ENCODE measurements around the gene RAN.
"Not testable (repeated sequence)": the region's sequence is repeated elsewhere in the genome, so short reads cannot be mapped to it uniquely, and the experiment has no call there.

RAN gene

DNA sequence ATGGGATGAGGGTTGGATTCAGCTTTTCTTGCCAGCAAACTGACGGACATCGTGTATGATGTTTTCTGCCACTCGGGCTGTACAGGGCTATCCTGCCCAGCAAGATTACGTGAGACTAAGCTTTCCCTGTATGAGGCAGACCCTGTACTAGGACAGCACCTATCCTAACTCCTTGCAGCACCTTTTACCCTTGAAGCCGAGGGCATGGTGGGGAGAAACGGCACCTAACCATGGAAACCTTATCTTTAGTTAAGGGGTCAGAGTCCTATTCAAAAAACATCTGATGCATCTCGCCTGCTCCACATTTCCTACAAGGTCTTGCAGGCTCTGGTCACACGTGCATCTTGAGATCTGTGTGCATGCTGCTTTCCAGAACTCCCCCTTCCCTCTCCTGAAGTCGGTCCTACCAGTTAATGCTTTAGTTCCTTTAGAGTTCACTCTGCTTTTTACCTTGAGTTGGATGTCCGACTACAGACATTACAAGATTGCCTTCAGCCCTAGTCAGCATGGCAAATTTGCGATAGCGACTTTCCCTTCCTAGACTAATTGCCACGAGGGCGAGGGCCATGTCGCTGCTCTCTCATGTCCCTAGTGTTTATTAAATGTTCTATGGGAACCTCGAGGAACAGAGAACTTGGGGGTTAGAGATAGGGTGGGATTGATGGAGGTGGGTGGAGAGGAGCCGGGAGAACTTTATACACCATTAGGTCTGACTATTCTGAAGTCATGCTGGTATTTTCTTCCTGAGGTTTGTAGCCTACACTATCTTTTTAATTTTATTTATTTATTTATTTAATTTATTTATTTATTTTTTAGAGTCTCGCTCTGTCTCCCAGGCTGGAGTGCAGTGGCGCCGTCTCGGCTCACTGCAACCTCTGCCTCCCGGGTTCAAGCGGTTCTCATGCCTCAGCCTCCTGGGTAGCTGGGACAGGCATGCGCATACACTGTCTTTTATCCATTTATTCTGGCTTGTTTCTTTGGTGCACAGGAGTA, 6.6 kb downstream of the RAN start:
- DNase-seq (ENCODE audit: low read depth, low spot score), result no peak

DNA sequence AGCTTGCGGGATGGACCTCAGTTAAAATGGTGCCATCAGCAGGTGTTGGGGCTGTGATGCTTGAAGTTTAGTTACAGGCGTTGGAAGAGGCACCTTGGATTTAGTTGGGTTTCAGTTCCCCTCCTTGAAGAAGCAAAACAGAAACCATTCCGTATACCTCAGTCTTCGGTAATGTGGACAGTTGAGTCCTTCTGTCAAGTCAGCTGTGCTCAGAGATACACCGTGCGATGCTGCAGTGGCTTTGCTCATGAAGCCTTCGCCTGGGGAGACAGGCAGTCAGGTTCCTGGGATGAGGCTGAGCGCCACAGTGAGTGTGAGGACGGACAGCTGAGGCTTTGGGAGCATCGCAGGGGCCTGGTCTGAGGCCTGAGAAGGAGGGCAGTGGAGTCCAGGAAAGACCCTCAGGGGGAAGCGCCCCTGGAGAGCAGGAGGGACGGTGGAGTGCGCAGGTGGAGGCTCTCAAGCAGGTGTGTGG, 7.4 kb downstream of the RAN start:
- DNase-seq (ENCODE audit: low read depth, low spot score), result no peak

DNA sequence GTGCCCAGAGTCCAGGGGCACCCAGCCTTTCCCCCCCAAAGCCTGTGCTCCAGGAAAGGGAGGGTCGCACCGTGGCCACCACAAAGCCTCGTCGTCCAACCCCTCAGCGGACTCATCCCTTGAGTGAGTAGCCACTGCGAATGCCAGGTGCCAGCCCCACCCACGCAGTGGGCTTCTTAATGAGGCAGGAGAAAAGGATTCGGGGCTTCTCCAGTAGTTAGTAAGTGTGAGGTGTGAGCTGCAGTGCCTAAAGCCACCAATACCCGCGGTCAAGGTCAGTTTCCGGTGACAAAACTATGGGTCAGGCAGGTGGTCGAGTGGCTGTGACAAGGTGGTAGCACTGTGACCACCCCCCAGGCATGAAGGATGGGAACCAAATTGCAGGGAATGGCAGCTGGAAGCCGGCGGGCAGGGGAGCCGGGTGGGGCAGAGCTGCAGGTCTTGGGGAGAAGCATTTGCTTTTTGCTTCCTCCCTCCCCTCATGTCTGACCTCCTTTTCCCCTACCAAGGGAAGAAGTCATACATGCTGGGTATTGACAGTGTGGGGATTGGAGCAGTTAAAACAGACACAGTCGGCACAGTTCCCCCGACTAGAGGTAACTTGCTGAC, 8.0 kb downstream of the RAN start:
- DNase-seq (ENCODE audit: low read depth, low spot score), result no peak

DNA sequence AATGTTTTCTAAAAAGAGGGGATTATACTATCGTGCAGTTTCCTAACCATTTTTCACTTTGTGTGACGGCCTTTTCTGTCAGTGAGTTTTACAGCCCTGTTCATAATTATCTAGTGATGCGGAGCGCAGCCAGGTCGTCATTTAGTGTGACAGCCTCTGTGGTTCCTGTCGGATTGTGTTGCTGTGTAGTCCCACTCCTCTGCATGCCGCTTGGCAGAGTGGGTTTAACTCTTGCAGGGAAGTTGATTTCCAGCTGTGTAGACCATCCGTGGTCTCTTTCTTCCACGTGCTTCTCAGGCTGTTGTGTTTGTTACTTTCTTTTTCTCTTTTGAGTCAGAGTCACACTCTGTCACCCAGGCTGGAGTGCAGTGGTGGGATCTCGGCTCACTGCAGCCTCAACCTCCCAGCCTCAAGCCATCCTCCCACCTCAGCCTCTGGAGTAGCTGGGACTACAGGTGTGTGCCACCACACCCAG, 8.6 kb downstream of the RAN start:
- DNase-seq (ENCODE audit: low read depth, low spot score), result no peak

DNA sequence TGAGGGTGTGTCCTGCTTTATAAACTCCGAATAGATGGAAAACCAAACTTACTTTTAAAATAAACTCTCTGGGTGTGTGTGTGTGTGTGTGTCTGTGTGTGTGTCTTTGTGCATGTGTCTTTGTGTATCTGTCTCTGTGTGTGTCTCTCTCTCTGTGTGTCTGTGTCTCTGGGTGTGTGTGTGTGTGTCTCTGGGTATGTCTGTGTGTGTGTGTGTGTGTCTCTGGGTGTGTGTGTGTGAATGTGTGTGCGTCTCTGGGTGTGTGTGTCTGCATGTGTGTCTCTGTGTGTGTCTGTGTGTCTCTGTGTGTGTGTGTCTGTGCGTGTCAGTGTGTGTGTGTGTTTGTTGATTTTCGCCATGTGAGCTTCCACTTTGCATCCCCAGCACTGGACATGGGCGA, 9.2 kb downstream of the RAN start:
- DNase-seq (ENCODE audit: low read depth, low spot score), result no peak

DNA sequence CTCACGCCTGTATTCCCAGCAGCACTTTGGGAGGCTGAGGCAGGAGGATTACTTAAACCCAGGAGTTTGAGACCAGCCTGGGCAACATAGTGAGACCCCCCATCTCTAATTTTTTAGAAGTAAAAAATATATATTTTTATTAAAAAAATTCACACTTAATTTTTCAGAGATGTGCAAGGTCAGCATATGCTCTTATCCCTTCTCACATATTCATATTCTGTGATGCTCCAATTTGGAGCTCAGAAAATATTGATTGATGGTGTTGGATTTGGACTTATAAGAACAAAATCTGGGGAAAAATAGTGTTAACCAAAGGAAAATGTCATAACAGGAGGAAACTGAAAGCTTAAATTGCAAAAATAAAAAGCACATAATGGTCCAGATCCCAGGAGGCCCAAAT, 9.7 kb downstream of the RAN start:
- DNase-seq (ENCODE audit: low read depth, low spot score), result no peak

DNA sequence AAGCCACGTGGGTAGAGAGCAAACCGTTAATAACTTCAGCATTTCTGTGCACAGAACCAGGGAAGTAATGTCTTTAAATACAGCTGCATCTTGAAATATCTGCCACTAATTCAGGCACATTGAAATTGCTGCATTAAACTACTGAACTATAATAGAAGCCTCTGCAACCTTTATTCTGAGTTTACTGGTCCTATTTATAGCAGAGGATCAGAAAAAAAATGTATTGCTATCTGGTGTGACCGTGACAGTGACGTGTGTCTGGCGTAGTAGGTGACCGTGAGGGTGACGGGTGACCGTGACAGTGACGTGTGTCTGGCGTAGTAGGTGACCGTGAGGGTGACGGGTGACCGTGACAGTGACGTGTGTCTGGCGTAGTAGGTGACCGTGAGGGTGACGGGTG, 15.3 kb downstream of the RAN start:
- DNase-seq (ENCODE audit: low read depth, low spot score), result not testable (repeated sequence)

DNA sequence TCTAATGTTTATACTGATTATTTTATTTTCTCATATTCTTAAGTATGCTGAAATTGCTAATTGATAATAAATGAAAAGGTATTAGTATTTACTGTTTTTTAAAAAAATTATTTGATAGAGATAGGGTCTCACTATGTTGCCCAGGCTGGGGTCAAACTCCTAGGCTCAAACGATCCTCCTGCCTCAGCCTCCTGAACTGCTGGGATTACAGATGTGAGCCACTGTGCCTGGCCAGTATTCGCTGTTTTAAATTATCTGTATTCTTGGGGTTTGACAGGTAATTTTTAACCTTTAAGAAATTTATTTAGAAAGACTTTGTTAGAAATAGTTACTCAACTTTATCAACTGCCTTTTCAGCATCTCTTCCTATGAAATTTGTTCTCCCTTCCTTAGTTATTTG, 32.2 kb downstream of the RAN start:
- no peak for DNase-seq (ENCODE audit: low read depth, low spot score)

DNA sequence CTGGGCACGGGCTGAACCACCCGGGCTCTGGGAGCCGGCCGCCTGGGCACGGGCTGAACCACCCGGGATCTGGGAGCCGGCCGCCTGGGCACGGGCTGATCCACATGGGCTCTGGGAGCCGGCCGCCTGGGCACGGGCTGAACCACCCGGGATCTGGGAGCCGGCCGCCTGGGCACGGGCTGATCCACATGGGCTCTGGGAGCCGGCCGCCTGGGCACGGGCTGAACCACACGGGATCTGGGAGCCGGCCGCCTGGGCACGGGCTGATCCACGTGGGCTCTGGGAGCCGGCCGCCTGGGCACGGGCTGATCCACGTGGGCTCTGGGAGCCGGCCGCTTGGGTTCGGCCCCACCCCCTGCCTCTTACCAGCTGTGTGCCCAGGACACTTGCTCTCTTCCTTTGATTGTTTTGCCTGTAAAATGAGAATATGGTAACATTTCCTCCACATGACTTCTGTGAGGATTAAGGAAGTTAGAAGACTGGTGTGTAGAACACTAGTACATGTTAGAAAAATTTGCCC, 33.1 kb downstream of the RAN start:
- not testable (repeated sequence) for DNase-seq (ENCODE audit: low read depth, low spot score)

DNA sequence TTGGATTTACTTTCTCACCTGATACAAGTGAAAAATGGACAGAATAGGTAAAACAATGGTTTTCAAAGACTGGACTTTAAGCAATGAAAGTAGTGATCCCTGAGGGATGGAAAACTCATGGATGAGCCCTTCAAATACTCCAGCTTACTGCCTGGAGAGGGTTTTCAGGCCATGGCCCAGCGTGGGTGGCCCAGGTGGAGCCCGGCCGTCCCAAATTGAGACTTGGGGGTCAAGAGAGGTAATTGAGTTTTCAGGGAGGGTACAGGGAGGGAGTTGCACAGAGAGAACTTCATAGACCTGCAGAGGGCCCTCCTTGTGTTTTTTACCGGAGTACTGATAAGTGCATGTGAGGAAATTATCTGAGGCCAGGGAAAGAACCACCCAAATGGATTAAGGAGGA, 37.2 kb downstream of the RAN start:
- DNase-seq (ENCODE audit: low read depth, low spot score), result no peak

DNA sequence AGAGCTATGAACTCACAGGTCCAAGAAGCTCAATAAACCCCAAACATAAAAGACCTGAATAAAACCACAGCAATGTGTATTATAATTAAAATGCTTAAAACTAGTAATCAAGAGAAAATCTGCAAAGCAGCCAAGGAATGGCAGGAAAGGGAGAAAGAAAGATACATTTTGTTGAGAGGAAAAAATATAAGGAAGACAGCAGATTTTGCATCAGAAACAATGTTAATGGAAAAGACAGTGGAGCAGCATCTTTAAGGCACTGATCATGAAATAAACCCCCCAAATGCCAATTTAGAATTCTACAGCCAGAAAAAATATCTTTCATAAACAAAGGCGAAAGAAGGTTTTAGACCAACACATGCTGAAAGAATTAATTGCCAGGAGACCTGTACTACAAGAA, 39.3 kb downstream of the RAN start:
- DNase-seq (ENCODE audit: low read depth, low spot score), result no peak

DNA sequence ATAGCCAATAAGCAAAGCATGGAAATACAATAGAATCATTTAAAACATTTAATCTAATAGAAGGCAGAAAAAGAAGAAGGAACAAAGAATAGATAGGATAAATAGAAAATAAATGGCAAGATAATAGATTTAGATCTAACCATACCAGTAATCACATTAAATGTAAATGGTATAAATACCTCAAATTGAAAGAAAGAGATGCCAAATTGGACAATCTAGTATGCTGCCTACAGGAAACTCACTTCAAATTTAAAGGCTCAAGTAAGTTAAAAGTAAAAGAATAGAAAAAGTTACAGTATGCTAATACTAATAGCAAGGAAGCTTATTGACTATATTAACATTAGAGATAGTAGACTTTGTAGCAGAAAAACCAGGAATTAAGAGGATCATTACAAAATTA, 40.1 kb downstream of the RAN start:
- no peak for DNase-seq (ENCODE audit: low read depth, low spot score)

DNA sequence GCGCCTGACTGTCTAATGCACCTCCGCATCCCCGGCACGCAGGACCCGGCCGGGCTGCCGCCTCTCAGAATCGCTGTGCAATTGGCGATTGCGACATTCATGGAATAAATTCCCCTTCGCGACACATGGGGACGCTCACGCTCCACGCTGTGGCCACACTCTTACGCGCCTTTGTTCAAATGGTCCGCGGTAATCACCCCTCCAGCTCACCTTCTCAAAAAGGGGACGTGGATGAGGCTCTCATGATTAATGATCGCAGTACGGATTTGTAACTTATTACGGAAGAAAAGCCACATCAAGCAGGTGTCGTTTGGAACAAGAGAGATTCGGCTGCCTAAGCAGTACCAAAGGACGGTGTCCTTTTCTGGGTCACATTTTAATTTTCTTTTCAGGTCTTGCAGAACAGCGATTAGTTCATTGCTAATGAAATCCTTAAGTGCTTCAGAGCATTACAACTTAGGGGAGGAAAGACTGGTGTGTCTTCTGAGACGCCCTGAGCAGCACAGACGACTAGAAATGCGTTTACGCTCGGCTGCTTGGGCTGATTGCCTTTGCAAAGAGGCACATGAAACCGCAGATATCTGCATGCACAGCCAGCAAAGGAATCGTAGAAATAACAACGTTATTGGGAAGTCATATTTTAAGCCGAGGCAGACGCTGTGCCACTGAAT, 44.5 kb downstream of the RAN start:
- no peak for DNase-seq (ENCODE audit: low read depth, low spot score)

DNA sequence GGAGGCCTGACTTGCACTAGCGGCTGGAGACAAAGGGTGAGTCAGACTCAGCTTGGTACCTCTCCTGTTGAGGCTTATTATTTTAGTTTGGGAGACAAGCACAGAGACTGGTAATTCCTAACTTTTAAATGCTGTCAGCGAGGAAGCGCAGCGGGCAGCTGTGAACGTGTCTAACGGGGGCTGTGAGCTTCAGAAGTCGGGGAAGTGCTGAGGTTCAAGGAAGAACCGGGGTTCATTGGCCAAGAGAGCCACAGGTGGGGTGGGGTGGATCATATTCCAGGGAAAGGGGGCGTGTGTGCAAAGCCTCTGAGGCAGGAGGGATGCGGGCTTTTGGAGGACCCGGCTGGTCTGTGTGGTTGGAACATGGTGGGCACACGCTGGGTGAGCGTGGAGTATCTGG, 45.7 kb downstream of the RAN start:
- no peak for DNase-seq (ENCODE audit: low read depth, low spot score)

DNA sequence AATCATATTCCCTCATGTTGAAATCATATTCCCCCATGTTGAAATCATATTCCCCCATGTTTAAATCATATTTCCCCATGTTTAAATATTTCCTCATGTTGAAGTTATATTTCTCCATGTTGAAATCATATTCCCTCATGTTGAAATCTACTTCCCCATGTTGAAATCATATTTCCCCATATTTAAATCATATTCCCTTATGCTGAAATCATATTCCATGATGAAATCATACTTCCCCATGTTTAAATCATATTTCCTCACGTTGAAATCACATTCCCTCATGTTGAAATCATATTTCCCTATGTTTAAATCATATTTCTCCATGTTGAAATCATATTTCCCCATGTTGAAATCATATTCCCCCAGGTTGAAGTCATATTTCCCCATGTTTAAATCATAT, 47.2 kb downstream of the RAN start:
- no peak for DNase-seq (ENCODE audit: low read depth, low spot score)

DNA sequence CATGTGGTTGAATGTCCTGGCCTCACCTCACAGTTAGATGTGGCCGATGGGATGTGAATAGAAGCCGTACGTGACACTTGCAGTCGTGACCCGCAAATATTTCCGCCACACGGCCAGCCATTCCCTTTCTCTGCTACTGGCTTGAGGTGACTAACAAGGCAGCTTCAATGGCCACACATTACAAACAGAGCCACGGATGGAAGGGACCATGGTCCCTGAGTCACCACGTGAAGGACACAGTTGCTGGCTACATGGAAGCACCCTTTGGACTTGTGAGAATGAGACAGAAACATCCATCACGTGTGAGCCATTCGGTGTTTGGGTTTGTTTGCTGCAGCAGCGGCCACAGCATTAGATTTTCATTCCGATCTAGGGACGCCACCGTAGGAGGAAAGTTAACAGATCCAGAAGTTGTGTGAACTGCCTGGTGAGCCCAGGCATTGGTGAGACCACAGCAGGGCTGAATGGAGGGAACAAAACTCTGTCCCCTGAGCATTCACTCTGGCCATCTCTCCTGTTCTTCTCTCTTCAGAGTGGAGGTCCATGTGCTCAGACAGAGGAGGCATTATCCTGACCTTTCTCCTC, 48.3 kb downstream of the RAN start:
- DNase-seq (ENCODE audit: low read depth, low spot score), result no peak

DNA sequence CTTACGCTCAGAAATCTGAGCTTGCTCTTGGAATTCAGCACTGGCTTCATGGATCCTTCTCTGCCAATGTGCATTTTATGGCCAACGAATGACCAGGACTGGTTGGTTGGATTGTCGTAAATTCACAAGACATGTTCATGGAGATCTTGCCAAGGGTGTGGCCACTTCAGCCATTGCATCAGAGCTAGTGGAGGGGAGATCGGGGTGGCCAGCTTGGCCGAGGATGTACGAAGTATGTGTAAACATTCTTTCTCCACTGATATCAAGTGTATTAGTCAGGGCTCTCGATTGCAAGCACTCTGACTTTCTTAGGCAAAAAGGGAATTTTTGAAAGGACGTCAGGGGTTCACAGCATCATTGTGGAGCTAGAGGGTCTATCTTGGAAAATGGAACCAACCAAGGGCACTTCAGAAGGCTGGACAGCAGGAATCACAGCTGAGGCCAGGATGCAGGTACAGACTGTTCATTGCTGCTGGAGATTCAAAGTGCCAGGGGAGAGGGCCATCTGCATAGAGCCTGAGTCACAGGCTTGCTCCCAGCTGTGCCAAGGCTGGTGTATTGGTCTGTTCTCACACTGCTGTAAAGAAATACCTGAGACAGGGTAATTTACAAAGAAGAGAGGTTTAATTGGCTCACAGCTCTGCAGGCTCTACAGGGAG, 49.0 kb downstream of the RAN start:
- no peak for DNase-seq (ENCODE audit: low read depth, low spot score)

DNA sequence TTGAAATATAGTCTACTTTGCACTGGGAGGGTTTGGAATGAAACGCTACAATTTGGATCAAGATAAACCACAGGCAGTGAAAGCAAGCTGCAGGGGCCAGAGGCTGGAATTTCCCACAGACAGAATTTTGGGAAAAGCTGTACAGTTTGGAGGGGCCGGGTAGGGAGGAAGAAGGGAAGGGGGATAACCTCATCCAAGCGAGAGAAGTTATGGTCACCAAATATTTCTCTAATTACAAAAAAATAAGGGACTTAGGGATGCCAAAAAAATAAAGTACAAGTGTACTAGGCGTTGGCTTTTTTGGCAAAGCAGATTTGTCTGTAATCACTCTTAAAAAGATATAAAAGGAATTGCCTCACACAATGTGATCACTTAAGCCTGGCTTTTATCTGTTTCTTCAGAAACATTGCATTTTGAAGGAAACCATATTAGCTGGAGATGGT, 50.7 kb downstream of the RAN start:
- no peak for DNase-seq (ENCODE audit: low read depth, low spot score)

DNA sequence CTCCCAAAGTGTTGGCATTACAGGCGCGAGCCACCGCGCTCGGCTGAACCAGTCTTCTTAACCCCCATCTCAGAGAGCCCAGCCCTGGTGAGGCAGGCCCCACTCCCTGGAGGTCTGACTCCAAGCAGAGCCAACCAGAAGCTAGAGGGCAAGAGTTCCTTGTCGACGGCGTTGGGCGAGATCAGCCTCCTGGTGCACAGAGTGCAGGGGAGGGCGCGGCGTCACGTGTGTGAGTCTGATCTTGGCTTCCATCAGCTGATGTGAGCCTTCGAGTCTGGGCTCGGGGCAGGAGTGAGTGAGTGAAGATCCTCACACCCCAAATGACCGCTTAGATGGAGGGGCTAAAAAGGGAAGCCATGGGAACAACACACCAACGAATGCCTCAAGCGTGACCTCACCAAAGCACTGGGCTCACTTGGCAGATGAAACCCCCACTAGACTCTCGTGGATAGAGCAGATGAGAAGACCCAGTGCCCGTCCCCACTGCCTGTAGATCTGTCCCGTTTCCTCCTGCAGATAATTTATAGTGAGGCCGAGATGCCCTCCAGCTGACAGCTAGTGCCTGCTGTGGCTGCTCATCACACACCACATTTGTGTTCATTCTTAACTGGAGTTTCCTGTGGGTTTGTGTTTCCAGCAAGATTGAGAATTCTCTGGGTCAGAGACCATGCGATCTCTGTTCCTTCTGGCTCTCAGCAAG, 53.2 kb downstream of the RAN start:
- no peak for DNase-seq (ENCODE audit: low read depth, low spot score)

DNA sequence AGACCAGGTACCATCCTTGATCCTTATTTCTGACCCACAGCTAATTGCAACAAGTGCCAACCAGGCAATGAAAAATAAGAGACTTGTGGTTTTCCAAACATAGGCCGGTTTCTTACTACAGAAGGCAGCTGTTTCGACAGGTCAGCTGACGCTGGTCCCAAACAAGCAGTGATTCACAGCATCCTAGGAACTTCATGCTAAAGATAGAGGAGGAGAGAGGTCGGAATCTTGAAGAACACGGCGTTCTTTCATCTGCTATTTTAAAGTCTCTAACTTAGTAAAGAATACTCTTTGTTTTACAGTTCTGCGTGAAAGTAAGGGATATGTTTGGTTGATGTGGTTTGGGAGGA, 53.8 kb downstream of the RAN start:
- no peak for DNase-seq (ENCODE audit: low read depth, low spot score)
